HEK293 (cell line): ENCODE data around the gene PDE1C.

Experiments
- CTCF ChIA-PET: fragments of 350-600 bp; formaldehyde crosslinking; extraction: SDS; loops from one replicate; lab custom pipeline; 2021; ENCODE audit warnings: antibody characterized with exemption; lab: Yijun Ruan, JAX
- POLR2A ChIA-PET: fragments of 300-600 bp; formaldehyde crosslinking; extraction: SDS; loops from one replicate; lab custom pipeline; 2020; ENCODE audit warnings: antibody characterized with exemption, inconsistent platforms; lab: Yijun Ruan, JAX
- H3K27ac ChIP-seq: fragments of 200-500 bp; sonication (Bioruptor generic); 2 replicates; pipeline ENCODE4 v1.5.1; 2014; ENCODE audit warnings: low read depth, low read length, control low read depth, inconsistent platforms; ENCODE audit errors: extremely low read depth
- H3K36me3 ChIP-seq, 2 experiments: fragments of 200-500 bp in 1 of 2; sonication (Bioruptor generic) in 1 of 2; 1 replicate in 1 of 2; 2 replicates in 1 of 2; pipeline ENCODE4 v1.5.1; 2014 to 2017; ENCODE audit warnings: inconsistent platforms in 2 of 2, low read length in 2 of 2; ENCODE audit not compliant: control insufficient read depth in 2 of 2, insufficient read depth in 1 of 2
- H3K4me1 ChIP-seq: fragments of 200-500 bp; sonication (Bioruptor generic); 2 replicates; pipeline ENCODE4 v1.5.1; 2014; ENCODE audit warnings: mild to moderate bottlenecking, low read length, inconsistent platforms; ENCODE audit not compliant: control insufficient read depth, insufficient read depth
- H3K4me3 ChIP-seq: 2 replicates; pipeline ENCODE4 v1.5.1; 2011; ENCODE audit warnings: low read depth, mild to moderate bottlenecking, control low read depth, low read length, moderate library complexity
- H3K9me3 ChIP-seq: fragments of 200-500 bp; sonication (Bioruptor generic); 2 replicates; pipeline ENCODE4 v1.5.1; 2014; ENCODE audit warnings: low read depth, low read length, inconsistent platforms; ENCODE audit not compliant: control insufficient read depth, insufficient read depth
- IKZF3 ChIP-seq: fragments of 450-650 bp; IDR thresholded peaks from 2 replicates; pipeline ENCODE4 v1.5.0; 2018; ENCODE audit warnings: missing biosample characterization, mild to moderate bottlenecking, missing genetic modification characterization, moderate library complexity
- SALL2 ChIP-seq: fragments of 450-650 bp; formaldehyde crosslinking; IDR thresholded peaks from 2 replicates; pipeline ENCODE4 v1.5.0; 2017; ENCODE audit warnings: missing biosample characterization, mild to moderate bottlenecking, missing genetic modification characterization, borderline replicate concordance
- ZEB2 ChIP-seq: fragments of 450-650 bp; formaldehyde crosslinking; IDR thresholded peaks from 2 replicates; pipeline ENCODE4 v1.5.1; 2016; ENCODE audit warnings: missing biosample characterization, missing genetic modification characterization
- ZNF132 ChIP-seq: fragments of 450-650 bp; formaldehyde crosslinking; IDR thresholded peaks from 2 replicates; pipeline ENCODE4 v1.5.1; 2017; ENCODE audit warnings: missing biosample characterization, missing genetic modification characterization, borderline replicate concordance
- ZNF184 ChIP-seq: fragments of 450-650 bp; IDR thresholded peaks from 2 replicates; pipeline ENCODE4 v1.5.1; 2018; ENCODE audit warnings: missing biosample characterization, mild to moderate bottlenecking, missing genetic modification characterization
- ZNF266 ChIP-seq: fragments of 450-650 bp; formaldehyde crosslinking; IDR thresholded peaks from 2 replicates; pipeline ENCODE4 v1.5.1; 2016; ENCODE audit warnings: missing biosample characterization, missing genetic modification characterization, low read depth
- ZNF48 ChIP-seq: fragments of 450-650 bp; formaldehyde crosslinking; IDR thresholded peaks from 2 replicates; pipeline ENCODE4 v1.5.1; 2016; ENCODE audit warnings: missing biosample characterization, missing genetic modification characterization
- ZNF660 ChIP-seq: fragments of 450-650 bp; IDR thresholded peaks from 2 replicates; pipeline ENCODE4 v1.5.1; 2018; ENCODE audit warnings: missing biosample characterization, mild to moderate bottlenecking, missing genetic modification characterization
- ZNF792 ChIP-seq: fragments of 450-650 bp; formaldehyde crosslinking; IDR thresholded peaks from 2 replicates; pipeline ENCODE4 v1.5.1; 2016; ENCODE audit warnings: missing biosample characterization, missing genetic modification characterization
- TF ChIP-seq, protein P1 (sequence below): fragments of 450-650 bp; formaldehyde crosslinking; conservative IDR thresholded peaks from 2 replicates; pipeline ENCODE4 v1.5.1; 2016; ENCODE audit warnings: low read depth, missing biosample characterization, missing genetic modification characterization
- TF ChIP-seq, protein P2 (sequence below): fragments of 450-650 bp; formaldehyde crosslinking; IDR thresholded peaks from 2 replicates; pipeline ENCODE4 v1.5.1; 2016; ENCODE audit warnings: missing biosample characterization, missing genetic modification characterization
- TF ChIP-seq, protein P3 (sequence below): fragments of 450-650 bp; formaldehyde crosslinking; IDR thresholded peaks from 2 replicates; pipeline ENCODE4 v1.5.1; 2017; ENCODE audit warnings: missing biosample characterization, missing genetic modification characterization
- TF ChIP-seq, protein P4 (sequence below): fragments of 450-650 bp; formaldehyde crosslinking; IDR thresholded peaks from 2 replicates; pipeline ENCODE4 v1.5.1; 2016; ENCODE audit warnings: missing biosample characterization, missing genetic modification characterization
- TF ChIP-seq, protein P5 (sequence below): fragments of 450-650 bp; formaldehyde crosslinking; IDR thresholded peaks from 2 replicates; pipeline ENCODE4 v1.5.1; 2016; ENCODE audit warnings: missing biosample characterization, missing genetic modification characterization
- TF ChIP-seq, protein P6 (sequence below): fragments of 450-650 bp; formaldehyde crosslinking; optimal IDR thresholded peaks from 2 replicates; pipeline ENCODE3; 2016; ENCODE audit warnings: missing biosample characterization, mild to moderate bottlenecking, missing genetic modification characterization
- TF ChIP-seq, protein P7 (sequence below): fragments of 450-650 bp; formaldehyde crosslinking; conservative IDR thresholded peaks from 2 replicates; pipeline ENCODE4 v1.5.1; 2016; ENCODE audit warnings: low read depth, missing biosample characterization, missing genetic modification characterization

Gene PDE1C

DNA sequence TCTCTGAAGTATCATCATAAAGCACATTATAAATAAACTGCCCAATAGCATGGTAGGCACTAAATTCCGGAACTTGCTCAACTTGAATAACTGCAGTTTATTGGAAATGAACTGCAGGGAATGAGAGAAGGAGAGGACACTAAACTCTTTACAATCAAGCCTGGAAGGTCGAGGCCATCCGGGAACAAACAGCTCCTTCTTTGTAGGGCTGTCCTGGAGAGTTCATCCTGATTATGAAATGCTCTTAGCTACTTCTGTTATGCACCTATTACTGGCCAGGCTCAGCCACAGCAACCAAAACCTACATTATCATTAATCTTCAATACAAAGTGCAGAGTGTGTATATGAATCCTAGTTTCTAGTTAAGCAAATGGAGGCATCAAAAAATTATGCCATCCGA is 318.5 kb downstream of the PDE1C start (continued):
- TF ChIP-seq, protein P1, sequence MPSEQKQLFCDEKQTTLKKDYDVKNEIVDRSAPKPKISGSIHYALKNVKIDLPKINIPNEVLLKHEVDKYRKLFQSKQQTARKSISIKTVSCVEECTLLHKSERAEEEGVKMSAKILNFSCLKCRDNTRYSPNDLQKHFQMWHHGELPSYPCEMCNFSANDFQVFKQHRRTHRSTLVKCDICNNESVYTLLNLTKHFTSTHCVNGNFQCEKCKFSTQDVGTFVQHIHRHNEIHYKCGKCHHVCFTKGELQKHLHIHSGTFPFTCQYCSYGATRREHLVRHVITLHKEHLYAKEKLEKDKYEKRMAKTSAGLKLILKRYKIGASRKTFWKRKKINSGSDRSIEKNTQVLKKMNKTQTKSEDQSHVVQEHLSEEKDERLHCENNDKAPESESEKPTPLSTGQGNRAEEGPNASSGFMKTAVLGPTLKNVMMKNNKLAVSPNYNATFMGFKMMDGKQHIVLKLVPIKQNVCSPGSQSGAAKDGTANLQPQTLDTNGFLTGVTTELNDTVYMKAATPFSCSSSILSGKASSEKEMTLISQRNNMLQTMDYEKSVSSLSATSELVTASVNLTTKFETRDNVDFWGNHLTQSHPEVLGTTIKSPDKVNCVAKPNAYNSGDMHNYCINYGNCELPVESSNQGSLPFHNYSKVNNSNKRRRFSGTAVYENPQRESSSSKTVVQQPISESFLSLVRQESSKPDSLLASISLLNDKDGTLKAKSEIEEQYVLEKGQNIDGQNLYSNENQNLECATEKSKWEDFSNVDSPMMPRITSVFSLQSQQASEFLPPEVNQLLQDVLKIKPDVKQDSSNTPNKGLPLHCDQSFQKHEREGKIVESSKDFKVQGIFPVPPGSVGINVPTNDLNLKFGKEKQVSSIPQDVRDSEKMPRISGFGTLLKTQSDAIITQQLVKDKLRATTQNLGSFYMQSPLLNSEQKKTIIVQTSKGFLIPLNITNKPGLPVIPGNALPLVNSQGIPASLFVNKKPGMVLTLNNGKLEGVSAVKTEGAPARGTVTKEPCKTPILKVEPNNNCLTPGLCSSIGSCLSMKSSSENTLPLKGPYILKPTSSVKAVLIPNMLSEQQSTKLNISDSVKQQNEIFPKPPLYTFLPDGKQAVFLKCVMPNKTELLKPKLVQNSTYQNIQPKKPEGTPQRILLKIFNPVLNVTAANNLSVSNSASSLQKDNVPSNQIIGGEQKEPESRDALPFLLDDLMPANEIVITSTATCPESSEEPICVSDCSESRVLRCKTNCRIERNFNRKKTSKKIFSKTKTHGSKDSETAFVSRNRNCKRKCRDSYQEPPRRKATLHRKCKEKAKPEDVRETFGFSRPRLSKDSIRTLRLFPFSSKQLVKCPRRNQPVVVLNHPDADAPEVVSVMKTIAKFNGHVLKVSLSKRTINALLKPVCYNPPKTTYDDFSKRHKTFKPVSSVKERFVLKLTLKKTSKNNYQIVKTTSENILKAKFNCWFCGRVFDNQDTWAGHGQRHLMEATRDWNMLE (tag by site-specific recombination), result no peak
- no peak for TF ChIP-seq SALL2 (tag by site-specific recombination)

DNA sequence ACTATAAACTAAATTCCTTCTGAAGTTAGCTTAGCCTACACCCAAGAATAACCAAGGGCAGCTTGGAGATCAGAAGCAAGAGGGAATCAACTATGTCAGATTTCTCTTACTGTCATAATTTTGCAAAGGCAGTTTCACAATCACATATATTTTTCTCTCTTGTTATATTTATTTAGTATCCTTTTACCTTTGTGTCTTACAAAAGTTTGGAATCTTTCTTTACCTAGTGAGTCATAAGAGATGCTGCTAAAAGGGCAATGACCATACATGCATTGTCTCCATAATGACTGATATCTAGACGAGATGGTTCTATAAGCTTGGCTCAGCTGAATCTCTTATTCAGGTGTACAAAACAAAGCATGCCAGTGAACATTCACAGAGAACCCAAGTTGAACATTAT is 322.1 kb downstream of the PDE1C start:
- ChIA-PET POLR2A (no interaction called here), CTCF (interaction anchor here (0.7 kb wide), 1 partner anchor 365 kb away, joined by 3 read pairs; no protein-coding TSS in a partner anchor)
- Histone ChIP-seq H3K4me1 (no peaks in the 10 kb centered on the region), H3K4me3 (no peak overlapping the region), H3K9me3 (no peaks in the 10 kb centered on the region), H3K36me3 (no peaks in the 10 kb centered on the region), H3K27ac (no peak overlapping the region)
- TF ChIP-seq ZNF266, result no peak
- TF ChIP-seq ZNF184 (tag by site-specific recombination), result no peak
- TF ChIP-seq ZNF792, result no peak
- TF ChIP-seq, protein P2, sequence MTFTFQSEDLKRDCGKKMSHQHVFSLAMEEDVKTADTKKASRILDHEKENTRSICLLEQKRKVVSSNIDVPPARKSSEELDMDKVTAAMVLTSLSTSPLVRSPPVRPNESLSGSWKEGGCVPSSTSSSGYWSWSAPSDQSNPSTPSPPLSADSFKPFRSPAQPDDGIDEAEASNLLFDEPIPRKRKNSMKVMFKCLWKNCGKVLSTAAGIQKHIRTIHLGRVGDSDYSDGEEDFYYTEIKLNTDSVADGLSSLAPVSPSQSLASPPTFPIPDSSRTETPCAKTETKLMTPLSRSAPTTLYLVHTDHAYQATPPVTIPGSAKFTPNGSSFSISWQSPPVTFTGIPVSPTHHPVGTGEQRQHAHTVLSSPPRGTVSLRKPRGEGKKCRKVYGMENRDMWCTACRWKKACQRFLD (tag by site-specific recombination), result no peak
- TF ChIP-seq, protein P3, sequence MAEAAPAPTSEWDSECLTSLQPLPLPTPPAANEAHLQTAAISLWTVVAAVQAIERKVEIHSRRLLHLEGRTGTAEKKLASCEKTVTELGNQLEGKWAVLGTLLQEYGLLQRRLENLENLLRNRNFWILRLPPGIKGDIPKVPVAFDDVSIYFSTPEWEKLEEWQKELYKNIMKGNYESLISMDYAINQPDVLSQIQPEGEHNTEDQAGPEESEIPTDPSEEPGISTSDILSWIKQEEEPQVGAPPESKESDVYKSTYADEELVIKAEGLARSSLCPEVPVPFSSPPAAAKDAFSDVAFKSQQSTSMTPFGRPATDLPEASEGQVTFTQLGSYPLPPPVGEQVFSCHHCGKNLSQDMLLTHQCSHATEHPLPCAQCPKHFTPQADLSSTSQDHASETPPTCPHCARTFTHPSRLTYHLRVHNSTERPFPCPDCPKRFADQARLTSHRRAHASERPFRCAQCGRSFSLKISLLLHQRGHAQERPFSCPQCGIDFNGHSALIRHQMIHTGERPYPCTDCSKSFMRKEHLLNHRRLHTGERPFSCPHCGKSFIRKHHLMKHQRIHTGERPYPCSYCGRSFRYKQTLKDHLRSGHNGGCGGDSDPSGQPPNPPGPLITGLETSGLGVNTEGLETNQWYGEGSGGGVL (tag by site-specific recombination), result no peak
- TF ChIP-seq ZNF660, result no peak
- no peak for TF ChIP-seq ZNF132 (tag by site-specific recombination)

DNA sequence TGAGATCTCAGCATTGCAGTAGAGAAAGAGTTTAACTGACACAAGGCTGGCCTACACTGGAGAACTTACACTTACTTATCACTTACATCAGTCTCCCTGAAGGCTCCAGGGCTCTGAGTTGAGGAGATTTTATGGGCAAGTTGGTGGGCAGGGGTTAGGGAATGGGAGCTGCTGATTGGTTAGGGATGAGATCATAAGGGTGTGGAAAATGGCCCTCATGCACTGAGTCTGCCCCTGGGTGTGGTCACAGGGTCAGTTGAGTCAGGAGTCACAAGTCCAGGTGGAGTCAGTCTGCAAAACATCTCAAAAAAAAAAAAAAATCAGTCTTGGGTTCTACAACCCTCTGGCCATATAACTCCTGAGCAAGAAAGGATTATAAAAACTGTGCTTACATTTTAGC is 322.7 kb downstream of the PDE1C start:
- POLR2A ChIA-PET, result no interaction called here
- CTCF ChIA-PET, result no interaction called here
- H3K9me3 ChIP-seq, result no peaks in the 10 kb centered on the region
- H3K36me3 ChIP-seq, result no peaks in the 10 kb centered on the region
- no peaks in the 10 kb centered on the region for H3K4me1 ChIP-seq
- H3K27ac ChIP-seq, result no peak overlapping the region
- no peak overlapping the region for H3K4me3 ChIP-seq
- no peak for TF ChIP-seq ZNF48 (tag by site-specific recombination)
- TF ChIP-seq, protein P4, sequence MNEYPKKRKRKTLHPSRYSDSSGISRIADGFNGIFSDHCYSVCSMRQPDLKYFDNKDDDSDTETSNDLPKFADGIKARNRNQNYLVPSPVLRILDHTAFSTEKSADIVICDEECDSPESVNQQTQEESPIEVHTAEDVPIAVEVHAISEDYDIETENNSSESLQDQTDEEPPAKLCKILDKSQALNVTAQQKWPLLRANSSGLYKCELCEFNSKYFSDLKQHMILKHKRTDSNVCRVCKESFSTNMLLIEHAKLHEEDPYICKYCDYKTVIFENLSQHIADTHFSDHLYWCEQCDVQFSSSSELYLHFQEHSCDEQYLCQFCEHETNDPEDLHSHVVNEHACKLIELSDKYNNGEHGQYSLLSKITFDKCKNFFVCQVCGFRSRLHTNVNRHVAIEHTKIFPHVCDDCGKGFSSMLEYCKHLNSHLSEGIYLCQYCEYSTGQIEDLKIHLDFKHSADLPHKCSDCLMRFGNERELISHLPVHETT (tag by site-specific recombination), result no peak
- TF ChIP-seq, protein P5, sequence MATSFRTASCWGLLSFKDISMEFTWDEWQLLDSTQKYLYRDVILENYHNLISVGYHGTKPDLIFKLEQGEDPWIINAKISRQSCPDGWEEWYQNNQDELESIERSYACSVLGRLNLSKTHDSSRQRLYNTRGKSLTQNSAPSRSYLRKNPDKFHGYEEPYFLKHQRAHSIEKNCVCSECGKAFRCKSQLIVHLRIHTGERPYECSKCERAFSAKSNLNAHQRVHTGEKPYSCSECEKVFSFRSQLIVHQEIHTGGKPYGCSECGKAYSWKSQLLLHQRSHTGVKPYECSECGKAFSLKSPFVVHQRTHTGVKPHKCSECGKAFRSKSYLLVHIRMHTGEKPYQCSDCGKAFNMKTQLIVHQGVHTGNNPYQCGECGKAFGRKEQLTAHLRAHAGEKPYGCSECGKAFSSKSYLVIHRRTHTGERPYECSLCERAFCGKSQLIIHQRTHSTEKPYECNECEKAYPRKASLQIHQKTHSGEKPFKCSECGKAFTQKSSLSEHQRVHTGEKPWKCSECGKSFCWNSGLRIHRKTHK (tag by site-specific recombination), result no peak
- TF ChIP-seq IKZF3 (tag by site-specific recombination), result no peak
- TF ChIP-seq, protein P6, sequence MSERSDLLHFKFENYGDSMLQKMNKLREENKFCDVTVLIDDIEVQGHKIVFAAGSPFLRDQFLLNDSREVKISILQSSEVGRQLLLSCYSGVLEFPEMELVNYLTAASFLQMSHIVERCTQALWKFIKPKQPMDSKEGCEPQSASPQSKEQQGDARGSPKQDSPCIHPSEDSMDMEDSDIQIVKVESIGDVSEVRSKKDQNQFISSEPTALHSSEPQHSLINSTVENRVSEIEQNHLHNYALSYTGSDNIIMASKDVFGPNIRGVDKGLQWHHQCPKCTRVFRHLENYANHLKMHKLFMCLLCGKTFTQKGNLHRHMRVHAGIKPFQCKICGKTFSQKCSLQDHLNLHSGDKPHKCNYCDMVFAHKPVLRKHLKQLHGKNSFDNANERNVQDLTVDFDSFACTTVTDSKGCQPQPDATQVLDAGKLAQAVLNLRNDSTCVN (tag by site-specific recombination), result no peak
- no peak for TF ChIP-seq ZEB2 (tag by site-specific recombination)
- TF ChIP-seq, protein P7, sequence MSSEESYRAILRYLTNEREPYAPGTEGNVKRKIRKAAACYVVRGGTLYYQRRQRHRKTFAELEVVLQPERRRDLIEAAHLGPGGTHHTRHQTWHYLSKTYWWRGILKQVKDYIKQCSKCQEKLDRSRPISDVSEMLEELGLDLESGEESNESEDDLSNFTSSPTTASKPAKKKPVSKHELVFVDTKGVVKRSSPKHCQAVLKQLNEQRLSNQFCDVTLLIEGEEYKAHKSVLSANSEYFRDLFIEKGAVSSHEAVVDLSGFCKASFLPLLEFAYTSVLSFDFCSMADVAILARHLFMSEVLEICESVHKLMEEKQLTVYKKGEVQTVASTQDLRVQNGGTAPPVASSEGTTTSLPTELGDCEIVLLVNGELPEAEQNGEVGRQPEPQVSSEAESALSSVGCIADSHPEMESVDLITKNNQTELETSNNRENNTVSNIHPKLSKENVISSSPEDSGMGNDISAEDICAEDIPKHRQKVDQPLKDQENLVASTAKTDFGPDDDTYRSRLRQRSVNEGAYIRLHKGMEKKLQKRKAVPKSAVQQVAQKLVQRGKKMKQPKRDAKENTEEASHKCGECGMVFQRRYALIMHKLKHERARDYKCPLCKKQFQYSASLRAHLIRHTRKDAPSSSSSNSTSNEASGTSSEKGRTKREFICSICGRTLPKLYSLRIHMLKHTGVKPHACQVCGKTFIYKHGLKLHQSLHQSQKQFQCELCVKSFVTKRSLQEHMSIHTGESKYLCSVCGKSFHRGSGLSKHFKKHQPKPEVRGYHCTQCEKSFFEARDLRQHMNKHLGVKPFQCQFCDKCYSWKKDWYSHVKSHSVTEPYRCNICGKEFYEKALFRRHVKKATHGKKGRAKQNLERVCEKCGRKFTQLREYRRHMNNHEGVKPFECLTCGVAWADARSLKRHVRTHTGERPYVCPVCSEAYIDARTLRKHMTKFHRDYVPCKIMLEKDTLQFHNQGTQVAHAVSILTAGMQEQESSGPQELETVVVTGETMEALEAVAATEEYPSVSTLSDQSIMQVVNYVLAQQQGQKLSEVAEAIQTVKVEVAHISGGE (tag by site-specific recombination), result no peak
